ENCODE measurements around the gene GPX2.

Gene GPX2
- total RNA-seq = 0 reads per million in 2 donors

DNA sequence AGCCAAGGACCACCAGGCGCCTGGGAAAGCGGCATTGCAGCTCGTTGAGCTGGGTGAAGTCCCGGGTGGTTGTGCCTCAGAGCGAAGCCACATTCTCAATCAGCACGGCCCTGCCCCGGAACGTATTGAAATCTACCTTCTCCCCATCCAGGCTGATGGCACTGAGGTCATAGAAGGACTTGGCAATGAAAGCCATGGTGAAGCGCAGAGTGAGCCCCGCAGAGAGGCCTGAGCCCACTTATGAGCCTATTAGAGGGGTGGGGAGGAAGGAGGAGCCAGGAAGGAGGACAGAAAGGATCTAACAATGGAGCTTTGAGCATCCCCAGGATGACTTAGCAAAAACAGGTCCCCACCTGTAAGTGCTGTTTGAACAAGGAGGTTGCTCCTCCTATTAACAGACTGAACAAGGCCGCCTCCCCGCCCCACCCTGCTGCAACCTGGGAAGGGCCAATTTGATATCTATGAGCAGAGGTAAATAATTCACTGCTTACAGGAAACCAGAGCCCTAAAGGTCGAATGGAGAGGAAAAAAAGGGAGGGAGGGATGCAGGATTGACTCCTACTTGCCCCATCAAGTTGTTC is at the start of gene GPX2:
GPX2 (minus strand) TSS at position 215 of the 581 bp plus-strand sequence; CDS start at position 196, 19 bp downstream.
- DNase-seq = no peak

DNA sequence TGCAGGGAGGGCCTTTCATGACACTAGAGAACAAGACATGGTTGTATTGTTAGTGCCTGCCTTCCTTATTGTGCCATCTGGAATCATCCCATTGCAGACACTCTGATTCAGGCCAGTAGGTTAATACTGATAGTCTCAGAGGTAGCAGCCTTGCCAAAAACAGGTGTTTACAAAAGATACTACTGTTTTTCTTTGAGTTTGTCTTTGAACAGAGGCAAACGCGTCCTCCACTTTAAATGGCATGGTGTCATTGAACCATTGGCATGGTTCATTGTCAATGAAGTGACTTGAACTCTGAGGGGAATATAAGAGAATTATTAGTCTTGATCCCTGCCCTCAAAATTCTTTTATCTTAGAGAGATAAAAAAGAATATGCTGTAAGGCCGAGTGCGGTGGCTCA is 48.4 kb upstream of the GPX2 start:
- DNase-seq = no peak

DNA sequence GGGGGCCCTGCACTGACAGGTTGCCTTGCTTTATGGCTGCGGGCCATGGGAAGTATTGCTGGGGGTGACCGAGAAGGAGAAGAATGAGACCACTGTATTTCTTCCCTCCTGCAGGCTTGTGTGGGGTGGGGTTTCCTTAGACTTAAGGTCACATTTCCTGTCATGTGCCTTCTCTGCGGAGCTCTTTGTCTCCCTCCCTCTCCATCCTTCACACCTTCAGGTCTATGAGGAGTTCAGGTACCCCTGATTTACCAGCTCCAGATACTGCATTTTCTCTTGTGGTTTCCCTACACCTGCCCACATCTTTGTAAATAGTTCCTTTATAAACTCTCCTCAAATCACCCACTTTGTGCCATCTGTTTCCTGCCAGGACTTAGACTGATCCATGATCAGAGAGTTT is 47.8 kb upstream of the GPX2 start:
- DNase-seq = peak in 2 of 5 experiments; percentile 34 to 52

DNA sequence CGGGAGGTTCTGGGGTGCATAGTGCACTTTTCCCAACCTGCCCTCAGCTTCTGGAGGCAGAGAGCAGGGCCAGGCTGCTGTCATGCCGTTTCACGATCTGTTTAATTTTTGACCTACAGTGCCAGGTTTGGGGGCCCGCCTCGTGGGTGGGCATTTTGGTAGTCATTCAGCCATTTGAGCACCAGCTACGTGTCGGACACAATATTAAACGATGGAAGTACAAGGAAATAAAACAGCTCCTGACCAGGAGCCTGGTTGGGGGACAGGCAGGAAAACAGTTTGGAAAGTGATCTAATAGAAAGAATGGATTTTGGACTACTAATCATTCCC is 44.9 kb upstream of the GPX2 start:
- no peak for DNase-seq

DNA sequence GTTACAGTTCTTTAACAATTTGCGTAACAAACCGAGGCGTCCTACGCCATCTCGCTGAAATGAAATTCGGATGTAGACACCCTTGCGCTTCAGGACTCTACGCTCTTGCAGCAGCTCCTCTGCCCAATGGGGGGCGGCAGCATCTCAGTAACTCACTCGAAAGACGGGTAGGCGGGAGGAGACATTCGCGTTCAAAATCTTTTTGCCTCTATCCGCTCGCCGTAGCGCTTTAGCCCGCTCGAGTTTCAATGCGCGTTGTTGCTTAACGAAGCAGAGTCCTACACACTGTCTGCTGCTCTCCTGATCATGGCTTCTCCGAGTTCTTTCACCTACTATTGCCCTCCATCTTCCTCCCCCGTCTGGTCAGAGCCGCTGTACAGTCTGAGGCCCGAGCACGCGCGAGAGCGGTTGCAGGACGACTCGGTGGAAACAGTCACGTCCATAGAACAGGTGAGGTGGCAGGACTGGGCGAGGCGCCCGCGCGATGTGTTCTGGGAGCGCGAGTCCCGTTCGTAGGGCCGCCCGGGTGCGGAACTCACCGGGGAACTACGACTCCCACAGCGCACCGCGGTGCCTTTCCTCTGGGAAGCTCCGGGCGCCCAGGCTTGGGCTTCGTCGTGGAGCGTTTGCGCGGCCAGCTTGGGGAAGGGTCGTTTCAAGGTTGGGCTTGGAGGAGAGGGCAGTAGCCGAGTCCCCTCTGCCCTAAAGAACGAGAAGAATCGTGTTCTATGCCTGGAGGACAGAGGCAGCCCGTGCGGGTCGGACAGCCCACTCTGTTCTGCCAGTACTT is 44.3 kb upstream of the GPX2 start, which contains the start of gene FNTB:
FNTB (plus strand) TSS at position 248 of the 790 bp plus-strand sequence; CDS start at position 307, 59 bp downstream.
- peak; percentile 81 to 98 (median 87) for DNase-seq

DNA sequence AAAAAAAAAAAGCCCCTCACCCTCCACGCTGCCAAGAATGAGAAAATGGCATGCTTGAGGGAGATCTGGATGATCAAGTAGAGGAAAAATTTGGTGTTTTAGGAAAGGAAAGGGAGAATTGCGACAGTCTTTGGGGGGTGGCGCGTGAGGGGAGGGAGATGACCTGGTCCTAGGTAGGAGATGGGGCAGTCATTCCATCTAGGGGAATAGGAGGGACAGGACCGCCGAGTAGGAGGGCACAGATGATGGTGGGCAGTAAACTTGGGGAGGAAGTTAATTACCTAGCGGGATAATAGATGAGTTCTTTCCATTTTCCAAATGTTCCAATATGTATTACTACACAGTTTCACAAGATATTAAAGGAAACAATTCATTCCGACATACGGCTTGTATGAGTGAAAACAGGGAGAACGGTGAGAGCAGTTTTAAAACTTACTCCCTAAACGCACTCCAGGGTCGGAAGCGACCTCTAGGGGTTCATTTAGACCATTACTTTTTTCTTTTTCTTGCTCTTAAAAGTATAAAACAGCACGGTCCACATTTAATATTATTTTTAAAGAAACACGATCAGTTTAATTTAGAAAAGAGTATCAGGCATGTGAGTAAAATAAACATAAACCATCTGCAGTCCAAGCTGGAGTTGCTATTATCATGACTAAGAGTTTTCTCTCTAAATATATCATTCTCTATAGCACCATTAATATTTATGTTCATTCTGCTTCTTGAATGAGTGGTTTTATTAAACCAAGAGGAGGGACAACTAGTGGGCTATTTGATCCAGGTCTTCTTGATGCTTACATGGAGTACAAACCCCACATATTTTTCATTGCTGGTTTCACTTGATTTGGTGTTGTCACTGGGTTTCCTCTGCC is 41.1 kb upstream of the GPX2 start:
- peak in 2 of 5 experiments; percentile 23 to 70 for DNase-seq

DNA sequence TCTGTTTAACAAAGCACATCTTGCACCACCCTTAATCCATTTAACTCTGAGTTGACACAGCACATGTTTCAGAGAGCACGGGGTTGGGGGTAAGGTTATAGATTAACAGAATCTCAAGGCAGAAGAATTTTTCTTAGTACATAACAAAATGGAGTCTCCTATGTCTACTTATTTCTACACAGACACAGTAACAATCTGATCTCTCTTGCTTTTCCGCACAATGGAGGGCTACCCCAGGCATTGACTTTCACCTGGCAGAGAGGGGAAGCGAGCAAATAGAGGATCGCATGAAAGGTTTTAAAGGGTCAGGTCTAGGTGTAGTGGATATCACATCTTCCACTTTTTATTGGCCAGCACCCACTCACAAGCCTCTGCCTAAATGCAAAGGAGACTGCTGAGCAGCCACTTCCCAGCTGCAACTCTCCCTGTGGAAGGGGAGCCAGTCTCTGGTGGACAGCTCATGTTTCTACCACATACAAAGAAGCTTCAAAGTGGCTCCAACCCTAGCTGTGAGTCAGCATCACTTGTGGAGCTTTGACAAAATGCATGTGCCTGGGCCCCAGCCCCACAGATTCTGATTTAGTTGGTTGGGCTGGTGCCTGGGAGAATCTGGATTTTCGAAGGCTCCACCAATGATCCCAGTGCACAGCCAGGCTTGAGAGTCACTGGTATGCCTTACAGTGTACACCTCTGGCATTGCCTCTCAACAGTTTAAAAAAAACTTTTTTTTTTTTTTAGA is 37.0 kb upstream of the GPX2 start:
- DNase-seq = no peak

DNA sequence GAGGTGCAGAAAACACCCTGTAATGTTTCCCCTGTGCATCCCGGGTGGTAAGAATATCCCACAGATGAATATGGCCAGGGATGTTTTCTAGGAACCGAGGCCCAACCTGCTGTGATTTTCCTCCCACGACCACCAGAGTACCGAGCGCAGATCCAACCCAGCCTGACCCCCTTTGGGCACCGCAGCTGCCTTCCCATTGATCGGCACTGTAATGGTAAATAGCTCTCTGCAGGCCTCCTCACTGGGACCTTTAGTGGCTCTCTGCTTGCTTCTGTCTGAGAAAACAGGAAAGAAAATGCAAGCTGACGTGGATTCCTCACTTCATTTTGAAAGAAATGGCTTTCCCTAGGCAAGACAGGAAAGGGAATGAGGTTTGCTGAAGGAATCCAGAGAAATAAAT is 32.0 kb upstream of the GPX2 start:
- no peak for DNase-seq

DNA sequence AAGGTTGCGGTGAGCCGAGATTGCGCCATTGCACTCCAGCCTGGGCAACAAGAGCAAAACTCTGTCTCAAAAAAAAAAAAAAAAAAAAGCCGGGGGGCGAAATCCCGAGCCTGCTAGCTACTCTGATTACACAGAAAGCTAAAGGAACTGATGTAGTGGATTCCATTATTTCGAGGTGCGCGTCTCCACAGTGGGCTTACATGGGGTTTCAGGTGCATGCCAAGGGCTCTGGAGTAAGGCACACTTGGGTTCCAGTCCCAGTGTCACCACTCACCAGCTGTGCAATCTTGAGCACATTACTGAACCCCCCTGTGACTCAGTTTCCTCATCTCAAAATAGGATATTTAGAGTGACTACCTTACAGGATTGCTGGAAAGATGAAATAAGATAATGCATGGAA is 31.3 kb upstream of the GPX2 start:
- DNase-seq = no peak

DNA sequence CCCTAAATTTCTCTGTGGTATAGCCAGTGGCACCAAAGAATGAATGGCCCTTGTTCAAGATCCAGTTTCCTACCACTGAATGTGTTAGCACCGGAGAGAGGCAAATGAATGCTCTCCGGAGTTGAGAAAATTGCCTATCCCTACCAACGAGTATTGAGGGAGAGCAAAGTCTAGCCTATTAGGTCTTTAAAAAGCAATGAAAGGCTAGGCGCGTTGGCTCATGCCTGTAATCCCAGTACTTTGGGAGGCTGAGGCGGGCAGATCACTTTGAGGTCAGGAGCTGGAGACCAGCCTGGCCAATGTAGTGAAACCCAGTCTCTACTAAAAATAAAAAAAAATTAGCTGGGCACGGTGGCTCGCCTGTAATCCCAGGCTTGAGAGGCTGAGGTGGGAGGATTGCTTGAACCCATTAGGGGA is 30.5 kb upstream of the GPX2 start:
- no peak for DNase-seq

DNA sequence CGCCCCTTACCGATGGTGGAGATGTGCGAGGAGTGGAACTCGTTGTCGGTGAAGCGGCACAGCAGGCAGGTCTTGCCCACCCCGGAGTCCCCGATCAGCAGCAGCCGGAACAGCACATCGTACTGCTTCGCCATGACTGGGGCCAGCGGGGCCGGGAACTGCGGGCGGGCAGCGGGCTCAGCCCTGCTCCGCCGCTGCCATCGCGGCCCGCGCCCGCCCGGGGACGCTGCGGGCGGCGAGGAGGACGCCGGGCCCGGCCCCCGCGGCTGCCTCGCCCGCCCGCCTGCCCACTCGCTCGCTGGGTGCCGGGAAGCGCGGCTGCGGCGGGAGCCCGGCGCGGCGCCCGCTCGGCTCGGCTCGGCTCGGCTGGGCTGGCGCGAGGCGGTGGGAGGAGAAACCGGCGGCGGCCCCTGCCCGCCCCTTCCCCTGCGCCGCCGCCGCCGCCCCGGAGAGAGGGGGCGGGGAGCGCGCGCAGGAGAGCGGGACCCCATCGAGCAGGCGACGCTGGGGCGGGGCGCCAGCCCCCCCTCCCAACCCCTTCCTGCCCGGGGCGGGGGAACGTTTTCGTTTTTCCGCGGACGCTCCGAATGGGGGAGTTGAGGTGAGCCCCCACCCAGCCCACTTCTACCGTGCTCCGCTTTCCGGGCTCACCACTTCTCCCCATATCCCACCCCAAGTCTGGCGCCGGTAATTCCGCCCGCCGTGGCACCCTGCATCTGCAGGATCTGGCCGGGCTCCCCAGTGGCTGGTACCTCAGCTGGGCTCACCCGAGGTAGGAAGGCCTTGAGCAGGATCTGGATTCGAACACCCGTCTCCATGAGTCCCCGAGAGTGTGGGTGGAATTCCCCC is 29.6 kb upstream of the GPX2 start, which contains the start of gene RAB15:
RAB15 (minus strand) TSS at position 394 of the 849 bp plus-strand sequence; CDS start at position 134, 260 bp downstream.
- DNase-seq = peak; percentile 18 to 50 (median 22)

DNA sequence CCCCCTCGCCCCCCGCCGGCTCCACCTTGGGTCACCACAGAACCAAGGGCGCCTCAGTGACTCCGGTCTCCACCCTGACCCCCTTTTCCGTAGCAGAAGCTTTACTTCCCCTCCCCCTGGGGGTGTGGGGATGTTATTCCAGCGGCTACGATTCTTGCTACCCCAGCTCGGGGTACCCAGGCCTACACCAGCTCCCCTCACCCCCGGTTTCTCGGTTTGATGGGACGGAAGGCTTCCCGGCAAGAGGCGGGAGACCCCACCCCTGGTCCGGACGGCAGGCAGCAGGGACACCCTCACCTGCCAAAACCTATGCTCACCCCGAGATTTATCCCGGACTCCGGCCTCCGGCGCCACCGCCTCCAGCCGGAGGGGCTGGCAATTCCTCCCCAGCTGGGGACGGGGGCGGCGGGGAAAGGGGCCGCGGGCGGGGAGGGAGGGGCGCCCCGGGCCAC is 29.0 kb upstream of the GPX2 start:
- DNase-seq = no peak

DNA sequence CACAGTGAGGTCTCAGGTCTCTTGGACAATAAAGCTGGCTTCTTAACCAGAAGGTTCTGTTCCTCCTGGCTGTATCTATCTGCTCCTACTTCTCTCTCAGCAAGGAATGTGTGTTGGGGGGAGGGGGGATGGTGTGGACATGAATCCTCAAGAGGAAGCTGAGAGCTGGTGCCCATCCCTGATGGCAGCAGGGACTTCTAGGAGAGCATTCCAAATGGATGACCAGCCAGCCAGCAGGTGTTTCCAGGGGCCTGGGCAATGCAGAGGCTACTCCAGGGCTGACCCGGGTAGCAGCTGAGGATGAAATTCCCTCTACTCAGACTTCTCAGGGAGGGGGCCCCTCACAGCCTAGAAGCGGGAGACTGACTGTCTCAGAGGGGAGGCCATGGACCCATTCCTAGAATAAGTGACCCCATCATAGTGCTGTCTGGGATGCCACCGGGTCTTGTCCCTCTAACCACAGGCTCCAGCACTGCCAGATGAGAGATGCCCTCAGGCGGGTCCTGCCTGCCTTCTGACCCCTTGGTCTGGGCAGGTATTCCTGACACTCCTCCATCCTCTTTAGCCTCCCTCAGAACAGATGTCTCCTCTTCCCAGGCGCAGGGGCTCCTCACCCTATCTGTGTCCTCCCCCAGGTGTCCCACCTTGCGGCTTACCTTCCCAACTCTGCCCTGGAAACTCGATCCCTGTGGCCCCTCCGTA is 28.4 kb upstream of the GPX2 start:
- DNase-seq = no peak

DNA sequence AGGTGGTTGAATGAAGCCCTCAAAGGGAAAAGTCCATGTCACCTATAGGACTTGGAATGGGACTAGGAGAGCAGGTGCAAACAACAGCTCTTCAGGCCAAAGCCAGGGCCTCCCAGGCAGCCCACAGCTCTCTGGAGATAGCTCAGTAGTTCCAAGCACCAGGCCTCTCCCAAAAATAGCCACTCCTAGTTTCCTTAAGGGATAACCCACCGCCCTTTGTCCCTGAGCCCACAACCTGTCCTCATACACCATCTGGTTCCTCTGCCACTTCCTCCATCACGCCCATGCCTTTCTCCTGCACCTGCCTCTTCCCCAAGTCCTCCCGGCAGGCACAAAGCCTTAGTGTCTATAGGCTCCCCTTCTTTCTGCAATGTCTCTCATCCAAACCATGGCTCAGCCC is 27.5 kb upstream of the GPX2 start:
- no peak for DNase-seq

DNA sequence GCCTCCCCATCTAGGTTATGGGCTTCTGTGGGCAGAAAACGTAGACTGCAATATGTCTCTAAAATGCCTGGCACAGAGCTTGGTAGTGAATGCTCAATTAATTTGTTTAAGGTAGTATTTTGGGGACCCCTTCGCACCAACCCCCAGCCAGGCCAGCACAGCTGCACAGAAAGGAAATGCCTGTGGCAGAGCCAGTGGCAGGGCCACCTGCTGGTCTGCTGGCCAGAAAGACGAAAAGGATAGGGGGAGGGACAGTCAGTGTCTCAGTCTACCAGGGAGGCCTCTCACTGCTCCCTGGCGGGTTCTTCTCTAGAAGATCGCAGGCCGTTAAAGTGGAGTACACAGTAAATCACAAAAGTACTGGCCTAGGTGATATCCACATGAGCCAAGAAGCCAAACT is 26.1 kb upstream of the GPX2 start:
- DNase-seq = no peak

DNA sequence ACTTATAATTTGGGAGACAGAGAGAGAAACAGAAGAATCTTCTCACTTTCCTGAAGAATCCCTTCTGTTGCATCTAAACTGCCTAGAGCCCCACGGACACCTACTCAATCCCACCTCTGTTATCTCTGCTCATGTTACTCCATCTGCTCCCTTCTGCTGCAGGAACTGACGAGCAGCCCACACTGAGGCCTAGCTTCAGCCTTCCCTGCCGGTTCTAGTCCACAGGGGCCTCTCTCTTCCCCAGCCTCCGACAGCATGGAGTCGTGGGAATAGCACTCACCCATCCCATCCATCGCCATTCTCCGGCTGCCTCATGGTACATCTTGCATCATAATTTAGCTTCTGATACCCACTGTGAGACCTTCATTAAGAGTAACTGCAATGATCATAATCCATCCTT is 25.6 kb upstream of the GPX2 start:
- DNase-seq = no peak

DNA sequence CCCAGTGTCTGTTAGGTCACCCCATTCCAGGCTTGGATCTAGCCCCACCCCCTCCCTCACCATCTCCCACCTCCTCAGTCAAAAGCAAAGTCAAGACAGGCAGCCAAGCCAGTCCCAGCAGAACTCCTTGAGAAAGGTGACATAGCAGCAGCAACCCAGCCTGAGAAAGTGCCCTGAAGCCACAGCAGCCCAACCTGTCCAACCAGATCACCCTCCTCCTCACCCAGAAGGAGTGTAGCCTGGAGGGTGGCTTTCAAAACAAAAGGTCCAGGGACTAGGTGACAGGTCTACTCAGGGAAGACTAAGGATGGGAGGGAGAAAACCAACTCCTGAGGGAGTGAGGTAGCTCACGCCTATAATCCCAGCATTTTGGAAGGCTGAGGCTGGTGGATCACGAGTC is 24.4 kb upstream of the GPX2 start:
- DNase-seq = no peak

DNA sequence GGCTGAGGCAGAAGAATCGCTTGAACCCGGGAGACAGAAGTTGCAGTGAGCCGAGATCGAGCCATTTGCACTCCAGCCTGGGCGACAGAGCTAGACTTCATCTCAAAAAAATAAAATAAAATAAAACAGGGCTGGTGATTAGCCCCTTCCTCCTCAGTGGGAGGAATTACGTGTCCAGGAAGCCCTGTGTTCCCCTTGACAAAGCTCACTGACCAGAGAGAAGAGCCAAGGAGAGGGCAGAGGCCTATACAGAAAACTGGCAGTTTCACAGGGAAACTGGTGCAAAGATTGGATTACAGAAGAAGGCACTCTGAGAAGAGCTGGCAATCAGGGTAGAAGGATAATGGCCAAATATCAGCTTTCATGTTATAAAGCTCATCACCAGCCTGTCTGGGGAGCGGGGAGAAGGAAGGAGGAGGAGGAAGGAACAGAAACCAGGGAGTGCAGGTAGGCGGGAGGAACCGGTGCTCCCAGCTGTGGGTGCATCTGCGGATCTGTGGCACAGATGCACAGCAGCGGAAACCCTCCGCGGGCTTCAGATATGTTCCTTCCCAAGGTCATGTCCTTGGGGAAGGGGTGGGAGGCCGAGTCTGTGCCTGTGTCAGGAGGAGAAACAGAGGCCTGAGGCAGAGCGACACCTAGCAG is 22.9 kb upstream of the GPX2 start:
- DNase-seq = no peak

DNA sequence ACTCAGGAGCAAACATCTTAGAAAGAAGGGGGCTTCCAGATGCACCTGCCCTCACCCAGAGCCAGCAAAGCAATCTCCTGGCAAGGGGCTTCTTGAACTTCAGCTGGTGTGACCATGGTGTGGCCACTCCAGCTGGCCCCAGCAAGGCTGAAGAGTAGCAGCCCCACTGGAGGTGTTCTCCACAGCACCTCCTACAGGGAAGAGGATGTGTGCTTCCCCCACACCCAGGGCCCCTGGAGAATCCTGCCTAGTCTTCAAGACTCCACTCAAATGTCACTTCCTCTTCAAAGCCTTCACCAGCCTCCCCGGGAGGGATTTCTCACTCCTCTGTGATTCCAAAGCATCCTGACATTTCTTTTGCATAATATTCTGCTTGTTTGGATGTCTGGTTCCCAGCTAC is 21.1 kb upstream of the GPX2 start:
- no peak for DNase-seq

DNA sequence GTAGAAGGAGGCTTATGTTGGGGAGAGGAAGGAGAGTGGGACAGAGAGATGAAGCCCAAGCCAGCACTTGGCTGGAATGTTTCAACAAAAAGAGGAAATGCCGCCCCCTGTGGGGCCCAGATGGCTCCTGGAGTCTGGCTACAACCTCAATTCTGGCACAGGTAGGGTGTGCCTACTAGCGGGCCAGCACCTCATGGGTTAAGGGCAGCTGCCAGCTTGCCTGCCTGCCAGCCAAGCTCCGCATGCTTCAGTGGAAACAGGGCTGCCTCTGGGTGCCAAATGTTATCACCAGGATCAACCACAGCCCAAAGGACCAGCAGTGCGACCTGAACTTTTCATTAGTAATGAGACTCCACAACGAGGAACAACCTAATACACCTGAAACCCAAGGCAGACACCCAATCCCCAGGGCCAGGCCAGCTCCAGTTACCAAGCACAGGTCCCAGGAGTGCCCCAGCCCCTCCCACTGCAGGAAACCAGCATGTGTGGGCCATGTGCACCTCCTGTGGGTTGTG is 18.3 kb upstream of the GPX2 start:
- no peak for DNase-seq

Data from T-helper 2 cell (primary cell).